Central memory CD8-positive, alpha-beta T cell (primary cell): ENCODE results near the gene DGKG.

Experiments used
- ATAC-seq: fragments of 150-1000 bp; cut with Tn5 transposase; replicated peaks from 2 replicates; pipeline ENCODE4 v1.10.0; 2022; ENCODE audit warnings: mild to moderate bottlenecking, moderate FRiP score, moderate number of reproducible peaks; ENCODE audit not compliant: poor library complexity, severe bottlenecking; ENCODE audit errors: extremely low read depth
- DNase-seq, 2 donors: peaks; one replicate each; pipeline ENCODE4 v3.0.0; 2021; ENCODE audit warnings: low spot score in 2 of 2
- H3K27ac Mint-ChIP-seq: one replicate; pipeline ENCODE4 v1.8.0; 2022; ENCODE audit warnings: low read depth, mild to moderate bottlenecking, moderate library complexity, mixed read lengths
- H3K27me3 Mint-ChIP-seq: one replicate; pipeline ENCODE4 v1.8.0; 2022; ENCODE audit warnings: mixed read lengths
- H3K36me3 Mint-ChIP-seq: one replicate; pipeline ENCODE4 v1.8.0; 2022; ENCODE audit warnings: mild to moderate bottlenecking, moderate library complexity, mixed read lengths; ENCODE audit not compliant: insufficient read depth
- H3K4me1 Mint-ChIP-seq: one replicate; pipeline ENCODE4 v1.8.0; 2022; ENCODE audit warnings: mixed read lengths
- H3K4me3 Mint-ChIP-seq: one replicate; pipeline ENCODE4 v1.8.0; 2022; ENCODE audit warnings: mild to moderate bottlenecking, moderate library complexity, mixed read lengths
- H3K9me3 Mint-ChIP-seq: one replicate; pipeline ENCODE4 v1.8.0; 2022; ENCODE audit warnings: mixed read lengths

The DGKG gene

GRCh38 chr3:186327912-186328487 is 34.0 kb downstream of the DGKG start:
- no peak overlapping the region for H3K4me3 Mint-ChIP-seq
- H3K9me3 Mint-ChIP-seq: no peaks in the 10 kb centered on the region
- no peaks in the 10 kb centered on the region for H3K36me3 Mint-ChIP-seq
- no peak for DNase-seq
- no peak for ATAC-seq
- H3K27me3 Mint-ChIP-seq: peaks cover 31% of the 10 kb centered on the region
- no peaks in the 10 kb centered on the region for H3K4me1 Mint-ChIP-seq
- H3K27ac Mint-ChIP-seq: no peak overlapping the region

- H3K9me3 Mint-ChIP-seq: no peaks in the 10 kb centered on the region
- no peak for ATAC-seq
- no peaks in the 10 kb centered on the region for H3K4me1 Mint-ChIP-seq
- no peak for DNase-seq
- no peak overlapping the region for H3K27ac Mint-ChIP-seq
- no peaks in the 10 kb centered on the region for H3K36me3 Mint-ChIP-seq
- no peak overlapping the region for H3K4me3 Mint-ChIP-seq
- peaks cover 41% of the 10 kb centered on the region for H3K27me3 Mint-ChIP-seq
Observed at GRCh38 chr3:186322761-186323160, 39.3 kb downstream of the DGKG start.

- Mint-ChIP-seq H3K9me3 (no peaks in the 10 kb centered on the region), H3K36me3 (no peaks in the 10 kb centered on the region), H3K27ac (no peak overlapping the region), H3K4me1 (no peaks in the 10 kb centered on the region), H3K27me3 (peaks cover 46% of the 10 kb centered on the region), H3K4me3 (no peak overlapping the region)
- no peak for ATAC-seq
- no peak for DNase-seq
Observed at GRCh38 chr3:186321746-186322145, 40.3 kb downstream of the DGKG start.

- Mint-ChIP-seq H3K27ac (no peak overlapping the region), H3K9me3 (no peaks in the 10 kb centered on the region), H3K36me3 (no peaks in the 10 kb centered on the region), H3K4me1 (no peaks in the 10 kb centered on the region), H3K4me3 (no peak overlapping the region), H3K27me3 (peaks cover 47% of the 10 kb centered on the region)
- no peak for ATAC-seq
- DNase-seq: no peak
Observed at GRCh38 chr3:186320862-186321568, 41.0 kb downstream of the DGKG start.

GRCh38 chr3:186319945-186320344 is 42.1 kb downstream of the DGKG start:
- Mint-ChIP-seq H3K27ac (no peak overlapping the region), H3K27me3 (peaks cover 47% of the 10 kb centered on the region), H3K36me3 (no peaks in the 10 kb centered on the region), H3K4me3 (no peak overlapping the region), H3K4me1 (no peaks in the 10 kb centered on the region), H3K9me3 (no peaks in the 10 kb centered on the region)
- ATAC-seq (no peak), DNase-seq (no peak)

GRCh38 chr3:186318135-186318534 is 43.9 kb downstream of the DGKG start:
- no peaks in the 10 kb centered on the region for H3K9me3 Mint-ChIP-seq
- no peak overlapping the region for H3K4me3 Mint-ChIP-seq
- ATAC-seq (no peak), DNase-seq (no peak)
- H3K27ac Mint-ChIP-seq: no peak overlapping the region
- peaks cover 45% of the 10 kb centered on the region for H3K27me3 Mint-ChIP-seq
- no peaks in the 10 kb centered on the region for H3K4me1 Mint-ChIP-seq
- no peaks in the 10 kb centered on the region for H3K36me3 Mint-ChIP-seq

- no peak overlapping the region for H3K4me3 Mint-ChIP-seq
- H3K27me3 Mint-ChIP-seq: peaks cover 38% of the 10 kb centered on the region
- H3K36me3 Mint-ChIP-seq: no peaks in the 10 kb centered on the region
- H3K27ac Mint-ChIP-seq: no peak overlapping the region
- no peak for ATAC-seq
- H3K4me1 Mint-ChIP-seq: no peaks in the 10 kb centered on the region
- no peak for DNase-seq
- no peaks in the 10 kb centered on the region for H3K9me3 Mint-ChIP-seq
Observed at GRCh38 chr3:186317478-186317877, 44.6 kb downstream of the DGKG start.

- no peak for ATAC-seq
- Mint-ChIP-seq H3K27ac (no peak overlapping the region), H3K9me3 (no peaks in the 10 kb centered on the region), H3K4me3 (no peak overlapping the region), H3K4me1 (no peaks in the 10 kb centered on the region), H3K27me3 (peaks cover 31% of the 10 kb centered on the region), H3K36me3 (no peaks in the 10 kb centered on the region)
- DNase-seq: no peak
Observed at GRCh38 chr3:186316666-186317260, 45.3 kb downstream of the DGKG start.

- H3K9me3 Mint-ChIP-seq: no peaks in the 10 kb centered on the region
- DNase-seq (no peak), ATAC-seq (no peak)
- peaks cover 28% of the 10 kb centered on the region for H3K27me3 Mint-ChIP-seq
- no peaks in the 10 kb centered on the region for H3K36me3 Mint-ChIP-seq
- H3K27ac Mint-ChIP-seq: no peak overlapping the region
- H3K4me3 Mint-ChIP-seq: no peak overlapping the region
- no peaks in the 10 kb centered on the region for H3K4me1 Mint-ChIP-seq
Observed at GRCh38 chr3:186315581-186316354, 46.3 kb downstream of the DGKG start.

GRCh38 chr3:186314896-186315295 is 47.1 kb downstream of the DGKG start:
- H3K9me3 Mint-ChIP-seq: no peaks in the 10 kb centered on the region
- H3K27me3 Mint-ChIP-seq: peaks cover 28% of the 10 kb centered on the region

GRCh38 chr3:186311441-186311840 is 50.6 kb downstream of the DGKG start:
- no peaks in the 10 kb centered on the region for H3K9me3 Mint-ChIP-seq
- H3K36me3 Mint-ChIP-seq: no peaks in the 10 kb centered on the region
- no peak for ATAC-seq
- no peaks in the 10 kb centered on the region for H3K4me1 Mint-ChIP-seq
- DNase-seq: no peak
- H3K4me3 Mint-ChIP-seq: no peak overlapping the region
- peaks cover 10% of the 10 kb centered on the region for H3K27me3 Mint-ChIP-seq
- H3K27ac Mint-ChIP-seq: no peak overlapping the region

More at GRCh38 chr3:186314896-186315295, 47.1 kb downstream of the DGKG start:
- Mint-ChIP-seq H3K36me3 (no peaks in the 10 kb centered on the region), H3K27ac (no peak overlapping the region), H3K4me3 (no peak overlapping the region), H3K4me1 (no peaks in the 10 kb centered on the region)
- no peak for DNase-seq
- ATAC-seq: no peak

GRCh38 chr3:186308549-186308948 is 53.5 kb downstream of the DGKG start:
- no peak overlapping the region for H3K4me3 Mint-ChIP-seq
- H3K9me3 Mint-ChIP-seq: no peaks in the 10 kb centered on the region
- H3K4me1 Mint-ChIP-seq: no peaks in the 10 kb centered on the region
- H3K27me3 Mint-ChIP-seq: peaks cover 10% of the 10 kb centered on the region
- DNase-seq (no peak), ATAC-seq (no peak)
- H3K27ac Mint-ChIP-seq: no peak overlapping the region
- H3K36me3 Mint-ChIP-seq: no peaks in the 10 kb centered on the region
